T-cell (primary cell): Measurements from ENCODE around the gene ATP8B3. TPM values are rescaled to one million over a fixed set of nuclear protein-coding genes. Genes with fewer than 3 reads are reported as not detected.

Source experiments
- ATAC-seq, 4 experiments: fragments of 200-7000 bp in 3 of 4; fragments of 150-1000 bp in 1 of 4; cut with Tn5 transposase; replicated peaks in 1 of 4; 1 replicate in 3 of 4; 2 replicates in 1 of 4; pipeline ENCODE4 v1.10.0; 2021; ENCODE audit warnings: moderate library complexity in 3 of 4, mild to moderate bottlenecking in 2 of 4, moderate number of reproducible peaks in 1 of 4
- CTCF ChIA-PET, 2 donors: fragments of 300-600 bp; sonication (Branson Sonifier 250); formaldehyde crosslinking; loops; one replicate each; lab custom pipeline; 2022; ENCODE audit warnings: antibody characterized with exemption in 2 of 2; lab: Charles Lee
- POLR2A ChIA-PET, 2 donors: fragments of 300-600 bp; sonication (Branson Sonifier 250); formaldehyde crosslinking; loops; one replicate each; lab custom pipeline; 2022; ENCODE audit warnings: antibody characterized with exemption in 2 of 2; lab: Charles Lee
- DNase-seq, 35 experiments: peaks; one replicate each; pipeline versions ENCODE4 v3.0.0 to v3.0.0-alpha.2; 2013 to 2023
- H3K27ac ChIP-seq: one replicate; pipeline ENCODE4 v1.5.1; 2013; ENCODE audit warnings: low read length
- H3K27me3 ChIP-seq, 2 experiments: replicated peaks in 1 of 2; 1 replicate in 1 of 2; 2 replicates in 1 of 2; pipeline versions ENCODE4 v1.6.1 to v1.7.0; 2013; ENCODE audit warnings: low read length in 1 of 2, mixed read lengths in 1 of 2; ENCODE audit not compliant: control insufficient read depth in 2 of 2, insufficient read depth in 2 of 2; ENCODE audit errors: extremely low read depth in 1 of 2
- H3K36me3 ChIP-seq, 2 donors: 1 replicate in 1 of 2; 2 replicates in 1 of 2; pipeline versions ENCODE4 v1.6.1 to v1.7.0; 2013; ENCODE audit warnings: low read length in 1 of 2; ENCODE audit not compliant: control insufficient read depth in 2 of 2, insufficient read depth in 1 of 2; ENCODE audit errors: extremely low read depth in 1 of 2
- H3K4me1 ChIP-seq, 2 experiments: 1 replicate in 1 of 2; 2 replicates in 1 of 2; pipeline versions ENCODE4 v1.6.1 to v1.7.0; 2013; ENCODE audit warnings: low read length in 2 of 2, mixed read lengths in 1 of 2; ENCODE audit not compliant: insufficient read depth in 2 of 2, control insufficient read depth in 1 of 2; ENCODE audit errors: extremely low read depth in 1 of 2
- H3K4me3 ChIP-seq, 2 donors: 1 replicate in 1 of 2; 2 replicates in 1 of 2; pipeline versions ENCODE4 v1.5.1 to v1.7.0; 2013; ENCODE audit warnings: mild to moderate bottlenecking in 2 of 2, low read length in 1 of 2, moderate library complexity in 1 of 2; ENCODE audit not compliant: control insufficient read depth in 1 of 2; ENCODE audit errors: extremely low read depth in 1 of 2
- H3K9me3 ChIP-seq: 2 replicates; pipeline ENCODE4 v1.7.0; 2013
- H3K27ac Mint-ChIP-seq, 2 donors: one replicate each; pipeline ENCODE4 v1.8.0; 2020 to 2021; ENCODE audit warnings: mild to moderate bottlenecking in 2 of 2, mixed read lengths in 2 of 2
- H3K27me3 Mint-ChIP-seq, 2 donors: one replicate each; pipeline ENCODE4 v1.8.0; 2021 to 2022; ENCODE audit warnings: mixed read lengths in 2 of 2
- H3K36me3 Mint-ChIP-seq: one replicate; pipeline ENCODE4 v1.8.0; 2021; ENCODE audit warnings: mixed read lengths
- H3K4me1 Mint-ChIP-seq, 3 donors: one replicate each; pipeline ENCODE4 v1.8.0; 2020 to 2022; ENCODE audit warnings: mixed read lengths in 3 of 3, mild to moderate bottlenecking in 1 of 3
- H3K4me3 Mint-ChIP-seq, 3 donors: one replicate each; pipeline ENCODE4 v1.8.0; 2020 to 2022; ENCODE audit warnings: mild to moderate bottlenecking in 3 of 3, mixed read lengths in 3 of 3, moderate library complexity in 3 of 3
- H3K9me3 Mint-ChIP-seq, 3 donors: one replicate each; pipeline ENCODE4 v1.8.0; 2020 to 2022; ENCODE audit warnings: mixed read lengths in 3 of 3
- WGBS: methylation state at CpG from one replicate; pipeline ENCODE4 v1.1.5; 2013; ENCODE audit warnings: missing lambda C conversion rate; ENCODE audit not compliant: insufficient coverage; 5-methylcytosine and 5-hydroxymethylcytosine counted together
- total RNA-seq, 35 experiments: library from RNA in 6 of 35; stranded (reverse) in 6 of 35; fragments of 120-200 nt in 1 of 35; gene quantifications; one replicate each; pipeline versions ENCODE4 v1.2.1 to v1.2.4 and lab custom pipeline; 2013 to 2026

ATP8B3 gene
- total RNA-seq, 5 donors from 2014 or later (not counting 1 experiment from before 2014, with no cell fraction given), result 3.5 to 5.7 (median 4.0) TPM

DNA sequence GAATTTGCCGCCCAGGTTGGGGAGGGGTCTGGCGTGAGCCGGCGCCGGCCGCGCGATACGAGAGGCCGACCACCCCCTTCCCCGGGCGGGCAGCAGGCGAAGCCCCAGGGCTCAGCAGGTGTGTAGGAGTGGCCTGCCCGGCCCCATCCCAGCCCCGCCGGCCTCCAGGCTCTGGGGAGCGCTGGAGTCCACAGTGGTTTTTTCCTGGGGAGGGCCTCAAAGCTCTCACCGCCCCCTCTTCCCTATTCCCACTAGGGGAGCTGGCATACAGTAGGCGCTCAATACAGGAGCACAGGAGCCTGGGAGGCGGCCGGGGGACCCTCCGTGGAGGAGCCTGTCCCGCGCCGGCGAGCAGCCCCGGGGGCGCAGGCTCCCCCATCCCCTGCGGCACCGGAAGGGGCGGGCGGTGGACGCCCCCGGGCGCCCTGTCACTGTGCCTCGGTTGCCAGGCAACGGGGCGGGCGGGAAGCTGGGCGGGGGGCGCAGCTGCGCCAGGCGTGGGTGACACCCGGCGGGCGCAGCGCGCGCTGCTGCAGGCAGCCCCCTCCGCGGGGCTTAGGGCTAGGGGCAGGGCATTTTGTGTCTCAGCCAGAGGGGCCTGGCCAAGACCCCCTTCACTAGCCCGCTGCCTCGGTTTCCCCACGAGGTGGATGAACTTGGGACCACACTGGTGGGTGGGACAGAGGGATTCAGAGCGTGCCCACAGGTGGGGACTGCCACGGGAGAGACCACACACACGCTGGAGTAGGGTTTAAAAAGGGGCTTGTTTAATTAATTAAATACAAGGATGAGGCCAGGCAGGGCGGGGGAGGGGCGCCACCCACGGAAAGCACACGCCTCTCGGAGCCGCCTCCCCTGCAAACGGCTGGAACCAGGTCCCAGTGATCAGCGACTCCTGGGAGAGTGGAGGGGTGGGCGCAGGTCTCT, 39.8 kb upstream of the ATP8B3 start:
- H3K4me1 ChIP-seq, result peaks cover 47 to 79% of the 10 kb centered on the region in 2 experiments
- Mint-ChIP-seq H3K27me3 (no peaks in the 10 kb centered on the region), H3K27ac (peak overlapping the region; percentile 27 to 44), H3K36me3 (no peaks in the 10 kb centered on the region), H3K4me3 (peak overlapping the region in 2 of 3 donors; percentile 41 to 79), H3K4me1 (peaks cover 42 to 62% (median 58%) of the 10 kb centered on the region in 3 donors), H3K9me3 (no peaks in the 10 kb centered on the region)
- ChIA-PET POLR2A (interaction anchor here in 1 of 2 donors (0.6 kb wide), 1 partner anchor 8 kb away, joined by 13 read pairs; no protein-coding TSS in a partner anchor), CTCF (no interaction called here)
- H3K4me3 ChIP-seq, result peak overlapping the region; percentile 34 to 72
- peak in 34 of 35 experiments; percentile 53 to 88 (median 77) for DNase-seq
- H3K36me3 ChIP-seq, result no peaks in the 10 kb centered on the region
- H3K27ac ChIP-seq, result peak overlapping the region; percentile 71
- WGBS, result 13% methylated on average over 52 of the region's 66 CpGs
- no peaks in the 10 kb centered on the region for H3K9me3 ChIP-seq
- no peaks in the 10 kb centered on the region for H3K27me3 ChIP-seq
- ATAC-seq, result peak in 3 of 4 experiments; percentile 10 to 44 (median 11)

DNA sequence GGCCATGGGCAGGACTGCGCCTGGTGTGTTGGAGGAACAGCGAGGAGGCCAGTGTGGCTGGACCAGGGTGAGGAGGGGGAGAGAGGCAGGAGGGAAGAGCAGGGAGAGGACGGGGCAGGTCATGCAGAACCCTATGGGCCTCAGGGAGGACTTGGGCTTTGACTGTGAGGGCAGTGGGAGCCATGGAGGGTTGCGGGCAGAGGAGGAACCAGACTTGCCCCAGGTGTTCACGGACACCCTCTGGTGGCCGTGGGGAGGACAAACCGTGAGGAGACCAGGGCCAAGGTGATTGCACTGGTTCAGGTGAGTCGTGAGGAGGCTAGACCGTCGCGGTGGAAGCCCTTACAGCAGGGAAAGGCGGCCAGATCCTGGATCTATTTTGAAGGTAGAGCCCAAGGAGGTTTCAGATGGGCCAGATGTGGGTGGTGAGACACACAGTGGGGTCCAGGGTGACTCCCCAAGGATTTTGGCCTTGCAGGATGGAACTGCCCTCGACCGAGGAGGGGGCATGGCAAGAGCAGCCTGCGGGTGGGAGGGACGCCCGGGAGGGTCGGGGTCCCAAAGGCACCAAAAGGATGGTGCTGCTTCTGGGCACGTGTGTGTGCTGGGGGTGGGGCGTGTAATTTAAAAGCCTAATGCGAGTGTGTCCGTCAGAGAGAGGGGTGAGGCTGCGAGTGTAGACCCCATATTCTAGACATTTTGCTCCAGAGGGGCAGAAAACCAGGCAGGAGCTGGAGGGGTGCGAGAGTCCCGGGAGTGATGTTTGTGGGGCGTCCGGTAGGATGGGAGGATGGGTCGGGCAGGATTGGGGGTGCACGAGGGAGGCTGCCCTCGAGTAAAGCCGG, 39.0 kb upstream of the ATP8B3 start:
- peaks cover 51 to 68% (median 63%) of the 10 kb centered on the region in 3 donors for H3K4me1 Mint-ChIP-seq
- WGBS, result 86% methylated on average over 25 of the region's 31 CpGs
- Histone ChIP-seq H3K9me3 (no peaks in the 10 kb centered on the region), H3K4me3 (peak overlapping the region in 1 of 2 donors; percentile 52), H3K27ac (peak overlapping the region; percentile 71), H3K27me3 (no peaks in the 10 kb centered on the region), H3K4me1 (peaks cover 44 to 81% of the 10 kb centered on the region in 2 experiments), H3K36me3 (peaks cover 0 to 4% of the 10 kb centered on the region in 2 donors)
- H3K27me3 Mint-ChIP-seq, result no peaks in the 10 kb centered on the region
- peak in 1 of 35 experiments; percentile 34 for DNase-seq
- no peaks in the 10 kb centered on the region for H3K9me3 Mint-ChIP-seq
- POLR2A ChIA-PET, result interaction anchor here in 1 of 2 donors (0.6 kb wide), 1 partner anchor 9 kb away, joined by 13 read pairs; no protein-coding TSS in a partner anchor
- H3K27ac Mint-ChIP-seq, result peak overlapping the region; percentile 82 to 86
- CTCF ChIA-PET, result no interaction called here
- no peak for ATAC-seq
- H3K4me3 Mint-ChIP-seq, result peak overlapping the region in 2 of 3 donors; percentile 28 to 64
- no peaks in the 10 kb centered on the region for H3K36me3 Mint-ChIP-seq

DNA sequence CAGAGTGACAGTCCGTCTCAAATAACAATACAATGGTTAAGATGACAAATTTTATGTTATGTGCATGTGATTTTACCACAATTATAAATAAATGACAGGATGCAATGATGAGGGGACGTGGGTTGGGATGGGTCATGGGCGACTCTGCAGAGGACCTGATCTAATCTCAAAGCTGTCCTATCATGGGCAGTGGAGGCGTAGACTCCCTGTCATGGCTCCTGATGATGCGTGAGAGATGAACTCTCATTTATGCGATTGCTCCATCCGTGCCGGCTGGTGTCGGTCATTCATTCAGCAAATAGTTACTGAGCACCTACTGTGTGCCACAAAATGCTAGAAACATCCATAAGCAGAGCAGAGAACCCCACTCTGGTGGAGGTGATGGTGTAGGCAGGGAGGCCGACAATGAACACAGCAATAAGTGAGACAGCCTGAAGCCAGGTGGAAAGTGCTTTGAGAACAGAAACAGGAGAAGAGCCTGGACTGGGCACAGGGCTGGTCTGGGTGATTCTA, 37.9 kb upstream of the ATP8B3 start:
- Histone ChIP-seq H3K4me1 (peaks cover 37 to 82% of the 10 kb centered on the region in 2 experiments), H3K9me3 (no peaks in the 10 kb centered on the region), H3K27me3 (no peaks in the 10 kb centered on the region), H3K27ac (no peak overlapping the region), H3K4me3 (no peak overlapping the region), H3K36me3 (peaks cover 0 to 10% of the 10 kb centered on the region in 2 donors)
- H3K27ac Mint-ChIP-seq, result peak overlapping the region; percentile 73 to 81
- WGBS, result 94% methylated on average over 6 of the region's 10 CpGs
- CTCF ChIA-PET, result interaction anchor here in 1 of 2 donors (0.5 kb wide), 1 partner anchor 49 kb away, joined by 5 read pairs; no protein-coding TSS in a partner anchor
- peak overlapping the region in 2 of 3 donors; percentile 22 to 64 for H3K4me3 Mint-ChIP-seq
- POLR2A ChIA-PET, result no interaction called here
- no peak for ATAC-seq
- H3K9me3 Mint-ChIP-seq, result no peaks in the 10 kb centered on the region
- DNase-seq, result no peak
- peaks cover 47 to 69% (median 64%) of the 10 kb centered on the region in 3 donors for H3K4me1 Mint-ChIP-seq
- no peaks in the 10 kb centered on the region for H3K27me3 Mint-ChIP-seq
- H3K36me3 Mint-ChIP-seq, result no peaks in the 10 kb centered on the region

DNA sequence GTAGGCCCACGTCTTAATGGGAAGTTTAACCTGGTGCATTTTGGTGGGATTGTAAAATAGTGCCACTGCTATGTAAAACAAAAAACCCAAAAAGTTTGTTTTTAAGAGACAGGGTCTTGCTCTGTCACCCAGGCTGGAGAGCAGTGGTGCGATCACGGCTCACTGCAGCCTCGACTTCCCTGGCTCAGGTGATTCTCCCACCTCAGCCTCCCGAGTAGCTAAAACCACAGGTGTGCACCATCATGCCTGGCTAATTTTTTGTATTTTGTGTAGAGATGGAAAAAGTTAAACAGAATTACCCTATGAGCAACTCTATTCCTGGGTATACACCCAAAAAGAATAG, 37.0 kb upstream of the ATP8B3 start:
- H3K9me3 ChIP-seq, result no peaks in the 10 kb centered on the region
- DNase-seq (no peak), ATAC-seq (no peak)
- ChIA-PET CTCF (no interaction called here), POLR2A (no interaction called here)
- Mint-ChIP-seq H3K36me3 (no peaks in the 10 kb centered on the region), H3K27me3 (no peaks in the 10 kb centered on the region), H3K4me3 (peak overlapping the region in 2 of 3 donors; percentile 60 to 84), H3K27ac (peak overlapping the region; percentile 82 to 87), H3K9me3 (no peaks in the 10 kb centered on the region), H3K4me1 (peaks cover 49 to 70% (median 65%) of the 10 kb centered on the region in 3 donors)
- peaks cover 0 to 14% of the 10 kb centered on the region in 2 donors for H3K36me3 ChIP-seq
- H3K4me3 ChIP-seq, result no peak overlapping the region
- H3K27ac ChIP-seq, result peak overlapping the region; percentile 90
- WGBS, result no CpG with 5 or more reads among the region's 5 CpGs
- H3K4me1 ChIP-seq, result peaks cover 30 to 82% of the 10 kb centered on the region in 2 experiments
- H3K27me3 ChIP-seq, result no peaks in the 10 kb centered on the region

GRCh38 chr19:1848399-1849131, 36.5 kb upstream of the ATP8B3 start, which contains the start of gene REXO1:
TSS of gene REXO1 (minus strand) at chr19:1848483. CDS start at chr19:1848358, 125 bp downstream.
- peak within 1 kb of the TSS; percentile 89 to 92 for H3K27ac Mint-ChIP-seq
- no peaks in the 10 kb centered on the region for H3K9me3 ChIP-seq
- peaks cover 48 to 74% (median 68%) of the 10 kb centered on the region in 3 donors for H3K4me1 Mint-ChIP-seq
- peak; percentile 92 to 99 (median 97) for DNase-seq
- peaks cover 0 to 17% of the 10 kb centered on the region in 2 donors for H3K36me3 ChIP-seq
- H3K4me3 ChIP-seq, result peak within 1 kb of the TSS; percentile 81 to 93
- H3K9me3 Mint-ChIP-seq, result no peaks in the 10 kb centered on the region
- under 1% methylated on average over 47 of the region's 60 CpGs for WGBS
- peak within 1 kb of the TSS; percentile 90 for H3K27ac ChIP-seq
- peak; percentile 73 to 87 (median 81) for ATAC-seq
- H3K27me3 ChIP-seq, result no peaks in the 10 kb centered on the region
- peaks cover 26 to 82% of the 10 kb centered on the region in 2 experiments for H3K4me1 ChIP-seq
- no peaks in the 10 kb centered on the region for H3K36me3 Mint-ChIP-seq
- CTCF ChIA-PET, result no interaction called here
- H3K27me3 Mint-ChIP-seq, result no peaks in the 10 kb centered on the region
- H3K4me3 Mint-ChIP-seq, result peak within 1 kb of the TSS; percentile 84 to 90 (median 84)
- POLR2A ChIA-PET, result no interaction called here
